PC-3 (cell line): ENCODE data around the gene ZBTB7C. TPM values are rescaled to one million over a fixed set of nuclear protein-coding genes. Genes with fewer than 3 reads are reported as not detected.

ENCODE experiments used
- ATAC-seq: fragments of 200-7000 bp; cut with Tn5 transposase; 2 replicates; pipeline ENCODE4 v1.9.1; 2020; ENCODE audit warnings: mild to moderate bottlenecking, moderate library complexity
- BruUV-seq: library from RNA; stranded (reverse); fragments of 400-500 nt; replicated peaks from 2 replicates; lab custom pipeline; 2021; lab: Mats Ljungman, UMichigan
- CTCF ChIA-PET: fragments of 300-600 bp; sonication (Branson Sonifier 250); formaldehyde crosslinking; loops from one replicate; lab custom pipeline; 2022; ENCODE audit warnings: antibody characterized with exemption; lab: Charles Lee
- POLR2A ChIA-PET: fragments of 300-600 bp; sonication (Branson Sonifier 250); formaldehyde crosslinking; loops from one replicate; lab custom pipeline; 2022; ENCODE audit warnings: antibody characterized with exemption; ENCODE audit not compliant: unreplicated experiment; lab: Charles Lee
- DNase-seq: peaks from one replicate; pipeline ENCODE4 v3.0.0-alpha.2; 2015
- H2AFZ ChIP-seq: fragments of 300-600 bp; sonication (generic); 2 replicates; pipeline ENCODE4 v1.6.0; 2016; ENCODE audit warnings: antibody characterized with exemption, low read length
- H3F3A ChIP-seq: fragments of 300-600 bp; sonication (generic); one replicate; pipeline ENCODE4 v1.6.0; 2017; ENCODE audit warnings: antibody characterized with exemption, low read length, control low read depth, mild to moderate bottlenecking; ENCODE audit not compliant: unreplicated experiment
- H3K27ac ChIP-seq: fragments of 300-600 bp; sonication (generic); 2 replicates; pipeline ENCODE4 v1.5.1; 2016; ENCODE audit warnings: mild to moderate bottlenecking, low read length
- H3K27me3 ChIP-seq: fragments of 300-600 bp; sonication (generic); 2 replicates; pipeline ENCODE4 v1.6.1; 2016; ENCODE audit warnings: low read length, mixed read lengths
- H3K36me3 ChIP-seq: fragments of 300-600 bp; sonication (generic); 2 replicates; pipeline ENCODE4 v1.6.1; 2016; ENCODE audit warnings: low read depth, mixed run types, low read length, mixed read lengths
- H3K4me1 ChIP-seq: fragments of 300-600 bp; sonication (generic); 2 replicates; pipeline ENCODE4 v1.5.1; 2016; ENCODE audit warnings: low read length; ENCODE audit not compliant: insufficient read depth
- H3K4me2 ChIP-seq: fragments of 300-600 bp; sonication (generic); 2 replicates; pipeline ENCODE4 v1.6.0; 2016; ENCODE audit warnings: low read length
- H3K4me3 ChIP-seq: fragments of 300-600 bp; sonication (generic); 2 replicates; pipeline ENCODE4 v1.5.1; 2016; ENCODE audit warnings: mild to moderate bottlenecking, low read length, mixed read lengths
- H3K79me2 ChIP-seq: fragments of 300-600 bp; sonication (generic); 2 replicates; pipeline ENCODE4 v1.6.1; 2017; ENCODE audit warnings: low read length, mixed read lengths
- H3K9ac ChIP-seq: fragments of 300-600 bp; sonication (generic); 2 replicates; pipeline ENCODE4 v1.6.0; 2016; ENCODE audit warnings: mild to moderate bottlenecking, low read length
- H3K9me2 ChIP-seq: fragments of 300-600 bp; sonication (generic); replicated peaks from 2 replicates; pipeline ENCODE4 v1.6.1; 2016; ENCODE audit warnings: mixed run types, low read length, mixed read lengths
- H3K9me3 ChIP-seq: fragments of 300-600 bp; sonication (generic); 2 replicates; pipeline ENCODE4 v1.6.1; 2016; ENCODE audit warnings: low read length, mixed read lengths
- H4K20me1 ChIP-seq: fragments of 300-600 bp; sonication (generic); 2 replicates; pipeline ENCODE4 v1.6.1; 2016; ENCODE audit warnings: low read length, mixed read lengths
- CTCF ChIP-seq: fragments of 300-600 bp; sonication (generic); conservative IDR thresholded peaks from 2 replicates; pipeline ENCODE4 v1.5.1; 2017; ENCODE audit warnings: antibody characterized with exemption, low read depth, mild to moderate bottlenecking, low read length
- EZH2 ChIP-seq: fragments of 300-600 bp; sonication (generic); IDR thresholded peaks from one replicate; pipeline ENCODE4 v1.6.1; 2017; ENCODE audit warnings: antibody characterized with exemption, mild to moderate bottlenecking, low read length; ENCODE audit not compliant: unreplicated experiment
- EZH2phosphoT487 ChIP-seq: fragments of 300-600 bp; sonication (generic); IDR thresholded peaks from 2 replicates; pipeline ENCODE4 v1.6.1; 2018; ENCODE audit warnings: mild to moderate bottlenecking, antibody characterized with exemption, low read length, borderline replicate concordance
- intact Hi-C: fragments of 100-400 bp; cut with micrococcal nuclease; formaldehyde crosslinking; loops from 2 replicates; pipeline ENCODE4 v1.9.0; 2023
- total RNA-seq: library from RNA; depleted of rRNA; stranded (reverse); fragments of >200 nt; gene quantifications from 2 replicates; pipeline ENCODE4 v1.2.3, GENCODE V29; 2014

Gene ZBTB7C
- total RNA-seq, 1 experiment from 2014 or later: 1.3 TPM

- Histone ChIP-seq H3K36me3 (no peaks in the 10 kb centered on the region), H3K9ac (no peak overlapping the region), H3K9me3 (no peaks in the 10 kb centered on the region), H3K4me1 (no peaks in the 10 kb centered on the region), H3K27me3 (no peaks in the 10 kb centered on the region; the same call in 1 of the 2 replicates), H3K4me2 (no peak overlapping the region), H3K9me2 (no peaks in the 10 kb centered on the region), H3K4me3 (no peak overlapping the region), H3K27ac (no peak overlapping the region), H3K79me2 (no peaks in the 10 kb centered on the region), H2AFZ (no peak overlapping the region), H4K20me1 (no peaks in the 10 kb centered on the region), H3F3A (no peaks in the 10 kb centered on the region)
- ATAC-seq: no peak; the same call in 1 of the 2 replicates
- intact Hi-C loops: no loop called here
- BruUV-seq: no TSS peak
- CTCF ChIA-PET: no interaction called here
- POLR2A ChIA-PET: interaction anchor here (0.7 kb wide), 1 partner anchor 470 kb away, joined by 3 read pairs; no protein-coding TSS in a partner anchor
- TF ChIP-seq EZH2phosphoT487 (no peak), EZH2 (no peak), CTCF (no peak)
- DNase-seq: peak; percentile 25
These were observed 205.1 kb downstream of the ZBTB7C start for GRCh38 chr18:48203961-48204666.

- ChIA-PET CTCF (no interaction called here), POLR2A (no interaction called here)
- Histone ChIP-seq H3K9me3 (no peaks in the 10 kb centered on the region), H3K36me3 (no peaks in the 10 kb centered on the region), H3K4me2 (no peak overlapping the region), H3K4me1 (no peaks in the 10 kb centered on the region), H2AFZ (no peak overlapping the region), H3F3A (no peaks in the 10 kb centered on the region), H3K4me3 (no peak overlapping the region), H3K9me2 (no peaks in the 10 kb centered on the region), H3K27ac (no peak overlapping the region), H3K27me3 (no peaks in the 10 kb centered on the region; the same call in 1 of the 2 replicates), H4K20me1 (no peaks in the 10 kb centered on the region), H3K79me2 (no peaks in the 10 kb centered on the region), H3K9ac (no peak overlapping the region)
- intact Hi-C loops: no loop called here
- no peak for TF ChIP-seq EZH2phosphoT487
- no peak for TF ChIP-seq CTCF
- no peak for TF ChIP-seq EZH2
- BruUV-seq: no TSS peak
- ATAC-seq: no peak
- no peak for DNase-seq
These were observed 205.8 kb downstream of the ZBTB7C start for GRCh38 chr18:48203288-48203945.
